K562 (cell line): ENCODE measurements around the gene CBX4. TPM values are rescaled to one million over a fixed set of nuclear protein-coding genes. Genes with fewer than 3 reads are reported as not detected.

Experiments used
- GABPB1 ChIP-seq: sonication (generic); formaldehyde crosslinking; IDR thresholded peaks from 2 replicates; pipeline ENCODE4 v1.8.0; 2022; ENCODE audit warnings: mild to moderate bottlenecking, missing genetic modification reagents
- HEY1 ChIP-seq: fragments of 250-450 bp; sonication (Bioruptor Pico); IDR thresholded peaks from 2 replicates; pipeline ENCODE4 v1.5.0; 2020; ENCODE audit warnings: mild to moderate bottlenecking, moderate library complexity, borderline replicate concordance
- L3MBTL2 ChIP-seq: fragments of 450-650 bp; IDR thresholded peaks from 2 replicates; pipeline ENCODE4 v1.6.1; 2016; ENCODE audit warnings: mild to moderate bottlenecking, moderate library complexity
- LCOR ChIP-seq: sonication (generic); formaldehyde crosslinking; IDR thresholded peaks from 2 replicates; pipeline ENCODE4 v1.8.0; 2022; ENCODE audit warnings: mild to moderate bottlenecking, missing genetic modification reagents
- NFE2 ChIP-seq: IDR thresholded peaks from 2 replicates; pipeline ENCODE4 v1.6.1; 2014; ENCODE audit warnings: antibody characterized with exemption, low read depth
- RAD21 ChIP-seq, 2 experiments: fragments of 250-450 bp in 1 of 2; fragments of 450-650 bp in 1 of 2; sonication (Bioruptor Pico) in 1 of 2; formaldehyde crosslinking in 1 of 2; IDR thresholded peaks in 1 of 2; conservative IDR thresholded peaks in 1 of 2; 2 replicates each; pipeline versions ENCODE4 v1.4.0 to v1.8.0; 2020 to 2022; ENCODE audit warnings: mild to moderate bottlenecking in 2 of 2, moderate library complexity in 1 of 2
- ZNF408 ChIP-seq: fragments of 250-450 bp; sonication (Bioruptor Pico); IDR thresholded peaks from 2 replicates; pipeline ENCODE4 v1.4.0; 2020; ENCODE audit warnings: low read depth, mild to moderate bottlenecking, moderate library complexity
- polyA plus RNA-seq, 8 experiments: library from polyadenylated mRNA; depleted of rRNA in 4 of 8; stranded (reverse) in 5 of 8; unstranded in 3 of 8; fragments of >200 nt; fragmentation: Nextera tagmentation in 2 of 8; fragmentation: Illumina TruSeq in 1 of 8; extraction: Ambion mirVana in 2 of 8; extraction: Trizol in 1 of 8; gene quantifications; 2 replicates each; pipeline versions ENCODE4 v1.2.1 to v1.2.3, GENCODE V29; 2011 to 2014; ENCODE audit warnings: inconsistent platforms in 1 of 8, missing spikeins in 1 of 8
- total RNA-seq, 7 experiments: library from RNA; depleted of rRNA in 6 of 7; stranded (reverse); fragments of >200 nt in 6 of 7; fragmentation: Illumina TruSeq in 2 of 7; extraction: Trizol in 2 of 7; gene quantifications; 2 replicates each; pipeline versions ENCODE4 v1.2.1 to v1.2.3, GENCODE V29; 2011 to 2021; ENCODE audit warnings: low replicate concordance in 1 of 7
- TF ChIP-seq, protein P1 (sequence below), 2 experiments: fragments of 450-650 bp; IDR thresholded peaks; 2 replicates each; pipeline ENCODE4 v1.6.1; 2018; ENCODE audit warnings: mild to moderate bottlenecking in 2 of 2, low read depth in 1 of 2; ENCODE audit not compliant: partially characterized antibody in 2 of 2

The CBX4 gene
- total and polyA plus RNA-seq, 9 of the 15 experiments (the other 6 are each of a cell fraction or from before 2014, with no cell fraction given): 0.98 to 50.5 (median 10.0) TPM

DNA sequence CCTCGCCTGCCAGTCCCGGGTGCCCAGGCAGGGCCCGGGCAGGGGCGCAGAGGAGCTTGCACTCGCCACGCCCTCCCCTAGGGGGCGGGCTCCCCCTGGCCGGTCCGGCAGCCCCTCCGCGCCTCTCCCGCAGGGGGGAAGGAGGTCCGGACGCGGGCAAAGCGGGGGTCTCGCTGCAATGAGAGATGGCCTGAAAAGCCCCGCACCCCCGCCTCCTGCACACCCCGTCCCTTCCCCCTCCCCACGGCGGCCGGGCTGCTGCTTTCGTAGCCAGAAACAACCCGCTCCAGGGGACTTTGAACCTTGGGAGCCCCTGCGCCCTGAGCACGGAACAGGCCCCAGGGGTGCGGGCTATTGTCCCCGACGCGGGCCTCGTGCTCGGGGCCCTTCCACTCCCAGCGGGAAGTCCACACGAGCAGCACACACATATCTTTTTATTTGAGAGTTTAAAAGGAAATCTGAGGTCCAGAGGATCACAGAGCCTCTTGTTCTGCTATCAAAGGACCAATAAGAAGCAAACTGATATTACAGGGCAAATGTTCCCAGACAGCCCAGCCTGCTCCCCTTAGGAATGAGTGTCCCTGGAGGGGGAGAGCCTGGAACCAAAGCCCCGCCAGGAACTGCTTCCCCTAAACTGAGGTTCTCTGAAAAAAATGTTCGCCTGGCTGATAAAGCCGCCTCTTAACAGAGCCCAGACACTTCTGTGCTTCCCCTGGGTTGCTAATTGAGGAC is 5.8 kb upstream of the CBX4 start (continued):
- TF ChIP-seq, protein P1, sequence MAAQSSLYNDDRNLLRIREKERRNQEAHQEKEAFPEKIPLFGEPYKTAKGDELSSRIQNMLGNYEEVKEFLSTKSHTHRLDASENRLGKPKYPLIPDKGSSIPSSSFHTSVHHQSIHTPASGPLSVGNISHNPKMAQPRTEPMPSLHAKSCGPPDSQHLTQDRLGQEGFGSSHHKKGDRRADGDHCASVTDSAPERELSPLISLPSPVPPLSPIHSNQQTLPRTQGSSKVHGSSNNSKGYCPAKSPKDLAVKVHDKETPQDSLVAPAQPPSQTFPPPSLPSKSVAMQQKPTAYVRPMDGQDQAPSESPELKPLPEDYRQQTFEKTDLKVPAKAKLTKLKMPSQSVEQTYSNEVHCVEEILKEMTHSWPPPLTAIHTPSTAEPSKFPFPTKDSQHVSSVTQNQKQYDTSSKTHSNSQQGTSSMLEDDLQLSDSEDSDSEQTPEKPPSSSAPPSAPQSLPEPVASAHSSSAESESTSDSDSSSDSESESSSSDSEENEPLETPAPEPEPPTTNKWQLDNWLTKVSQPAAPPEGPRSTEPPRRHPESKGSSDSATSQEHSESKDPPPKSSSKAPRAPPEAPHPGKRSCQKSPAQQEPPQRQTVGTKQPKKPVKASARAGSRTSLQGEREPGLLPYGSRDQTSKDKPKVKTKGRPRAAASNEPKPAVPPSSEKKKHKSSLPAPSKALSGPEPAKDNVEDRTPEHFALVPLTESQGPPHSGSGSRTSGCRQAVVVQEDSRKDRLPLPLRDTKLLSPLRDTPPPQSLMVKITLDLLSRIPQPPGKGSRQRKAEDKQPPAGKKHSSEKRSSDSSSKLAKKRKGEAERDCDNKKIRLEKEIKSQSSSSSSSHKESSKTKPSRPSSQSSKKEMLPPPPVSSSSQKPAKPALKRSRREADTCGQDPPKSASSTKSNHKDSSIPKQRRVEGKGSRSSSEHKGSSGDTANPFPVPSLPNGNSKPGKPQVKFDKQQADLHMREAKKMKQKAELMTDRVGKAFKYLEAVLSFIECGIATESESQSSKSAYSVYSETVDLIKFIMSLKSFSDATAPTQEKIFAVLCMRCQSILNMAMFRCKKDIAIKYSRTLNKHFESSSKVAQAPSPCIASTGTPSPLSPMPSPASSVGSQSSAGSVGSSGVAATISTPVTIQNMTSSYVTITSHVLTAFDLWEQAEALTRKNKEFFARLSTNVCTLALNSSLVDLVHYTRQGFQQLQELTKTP (IDR thresholded peaks at IDR 0.05; ENCODE audit: low read depth in 1 of 2, partially characterized antibody in 2 of 2): peak in 1 of 2 experiments; percentile 24
- no peak for TF ChIP-seq NFE2
- no peak for TF ChIP-seq ZNF408 (CRISPR knock-in tag)
- peak; percentile 69 for TF ChIP-seq L3MBTL2
- peak; percentile 23 to 36; a peak in 3 of 4 replicates for TF ChIP-seq RAD21 (CRISPR knock-in tag; conservative IDR thresholded peaks at IDR 0.05 in 1 of 2, IDR thresholded peaks at IDR 0.05 in 1 of 2)
- 0 out of 2 replicates have a peak, but pooled peaks have one; percentile 14 for TF ChIP-seq GABPB1 (CRISPR knock-in tag)
- TF ChIP-seq LCOR (CRISPR knock-in tag): 0 out of 2 replicates have a peak, but pooled peaks have one; percentile 43
- TF ChIP-seq HEY1: no peak
